Measurements from ENCODE around the gene WDR41. TPM values are rescaled to one million over a fixed set of nuclear protein-coding genes. Genes with fewer than 3 reads are reported as not detected.
"Not testable (repeated sequence)": the region's sequence is repeated elsewhere in the genome, so short reads cannot be mapped to it uniquely, and the experiment has no call there.

Gene WDR41
- total and polyA plus RNA-seq, 8 donors = 7.4 to 27.4 (median 17.8) TPM

GRCh38 chr5:77390795-77391194 is 101.3 kb downstream of the WDR41 start:
- ATAC-seq = peak in 1 of 4 donors; percentile 43
- no peak for TF ChIP-seq CTCF (IDR thresholded peaks at IDR 0.05)
- no peak overlapping the region for H3K27ac ChIP-seq
- H3K27me3 ChIP-seq = no peaks in the 10 kb centered on the region
- intact Hi-C loops (cut with DNase I) = no loop called here
- H3K36me3 ChIP-seq = no peaks in the 10 kb centered on the region
- no peak for DNase-seq
- H3K9me3 ChIP-seq = no peaks in the 10 kb centered on the region
- 76 to 89% methylated on average over 2 of the region's 2 CpGs for WGBS, 2 donors
- H3K4me3 ChIP-seq = no peak overlapping the region
- no peak for FAIRE-seq
- no peaks in the 10 kb centered on the region for H3K4me1 ChIP-seq

GRCh38 chr5:77390221-77390620 is 101.9 kb downstream of the WDR41 start:
- no peak overlapping the region for H3K4me3 ChIP-seq
- H3K36me3 ChIP-seq = no peaks in the 10 kb centered on the region
- H3K27me3 ChIP-seq = no peaks in the 10 kb centered on the region
- FAIRE-seq (no peak), DNase-seq (no peak), ATAC-seq (peak in 1 of 4 donors; percentile 46)
- H3K4me1 ChIP-seq = no peaks in the 10 kb centered on the region
- intact Hi-C loops (cut with DNase I) = no loop called here
- no peaks in the 10 kb centered on the region for H3K9me3 ChIP-seq
- 81 to 83% methylated on average over 3 of the region's 3 CpGs for WGBS, 2 donors
- no peak for TF ChIP-seq CTCF (IDR thresholded peaks at IDR 0.05)
- no peak overlapping the region for H3K27ac ChIP-seq

DNA sequence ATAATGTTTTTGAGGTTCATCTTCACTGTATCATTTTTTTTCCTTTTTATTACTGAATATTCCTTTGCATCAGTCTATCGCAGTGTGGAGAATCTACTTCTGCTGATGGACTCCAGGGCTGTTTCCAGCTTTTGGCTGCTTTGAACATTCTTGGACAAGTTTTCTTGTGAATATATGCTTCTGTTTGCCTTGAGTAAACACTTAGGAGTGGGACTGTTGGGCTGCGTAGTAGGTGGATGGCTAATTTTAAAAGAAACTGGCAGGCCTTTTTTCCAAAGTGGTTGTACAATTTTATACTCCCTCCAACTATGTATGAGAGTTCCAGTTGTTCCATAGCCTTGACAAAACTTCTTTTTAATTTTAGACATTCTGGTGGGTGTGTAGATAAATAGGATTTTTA is 102.4 kb downstream of the WDR41 start:
- H3K4me1 ChIP-seq = no peaks in the 10 kb centered on the region
- no peaks in the 10 kb centered on the region for H3K9me3 ChIP-seq
- H3K27ac ChIP-seq = no peak overlapping the region
- intact Hi-C loops (cut with DNase I) = no loop called here
- WGBS, 2 donors = 59 to 65% methylated on average over 2 of the region's 2 CpGs
- no peak overlapping the region for H3K4me3 ChIP-seq
- TF ChIP-seq CTCF (IDR thresholded peaks at IDR 0.05) = no peak
- ATAC-seq (no peak), DNase-seq (no peak), FAIRE-seq (no peak)
- no peaks in the 10 kb centered on the region for H3K27me3 ChIP-seq
- no peaks in the 10 kb centered on the region for H3K36me3 ChIP-seq

DNA sequence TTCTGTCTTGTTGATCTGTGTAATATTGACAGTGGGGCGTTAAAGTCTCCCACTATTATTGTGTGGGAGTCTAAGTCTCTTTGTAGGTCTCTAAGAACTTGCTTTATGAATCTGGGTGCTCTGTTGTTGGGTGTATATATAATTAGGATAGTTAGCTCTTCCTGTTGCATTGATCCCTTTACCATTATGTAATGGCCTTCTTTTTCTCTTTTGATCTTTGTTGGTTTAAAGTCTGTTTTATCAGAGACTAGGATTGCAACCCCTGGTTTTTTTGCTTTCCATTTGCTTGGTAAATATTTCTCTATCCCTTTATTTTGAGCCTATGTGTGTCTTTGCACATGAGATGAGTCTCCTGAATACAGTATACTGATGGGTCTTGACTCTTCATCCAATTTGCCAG is 105.8 kb downstream of the WDR41 start:
- H3K27me3 ChIP-seq; H3K27ac ChIP-seq; ATAC-seq; intact Hi-C loops (cut with DNase I); FAIRE-seq; H3K4me1 ChIP-seq; H3K4me3 ChIP-seq; DNase-seq; H3K36me3 ChIP-seq; H3K9me3 ChIP-seq: not testable (repeated sequence)
- 92 to 95% methylated on average over 1 of the region's 1 CpG for WGBS, 2 donors

DNA sequence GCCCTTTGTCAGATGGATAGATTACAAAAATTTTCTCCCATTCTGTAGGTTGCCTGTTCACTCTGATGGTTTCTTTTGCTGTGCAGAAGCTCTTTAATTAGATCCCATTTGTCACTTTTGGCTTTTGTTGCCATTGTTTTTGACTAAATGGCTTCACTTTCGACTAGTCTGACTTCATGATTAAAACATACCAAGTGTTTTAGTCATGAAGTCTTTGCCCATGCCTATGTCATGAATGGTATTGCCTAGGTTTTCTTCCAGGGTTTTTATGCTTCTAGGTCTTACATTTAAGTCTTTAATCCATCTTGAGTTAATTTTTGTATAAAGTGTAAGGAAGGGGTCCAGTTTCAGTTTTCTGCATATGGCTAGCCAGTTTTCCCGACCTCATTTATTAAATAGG is 108.8 kb downstream of the WDR41 start:
- DNase-seq; H3K4me3 ChIP-seq; H3K27me3 ChIP-seq; ATAC-seq; H3K36me3 ChIP-seq; H3K4me1 ChIP-seq; H3K27ac ChIP-seq; intact Hi-C loops (cut with DNase I); H3K9me3 ChIP-seq; FAIRE-seq: not testable (repeated sequence)
- 74 to 91% methylated on average over 2 of the region's 2 CpGs for WGBS, 2 donors

Other genes starting within 250 kb of the WDR41 start
- not detected for gene OTP, start 146.4 kb upstream of the WDR41 start, total RNA-seq
- not detected for gene OTP, start 146.4 kb upstream of the WDR41 start, polyA plus RNA-seq